Measurements from ENCODE around the gene VWC2L.

VWC2L gene

DNA sequence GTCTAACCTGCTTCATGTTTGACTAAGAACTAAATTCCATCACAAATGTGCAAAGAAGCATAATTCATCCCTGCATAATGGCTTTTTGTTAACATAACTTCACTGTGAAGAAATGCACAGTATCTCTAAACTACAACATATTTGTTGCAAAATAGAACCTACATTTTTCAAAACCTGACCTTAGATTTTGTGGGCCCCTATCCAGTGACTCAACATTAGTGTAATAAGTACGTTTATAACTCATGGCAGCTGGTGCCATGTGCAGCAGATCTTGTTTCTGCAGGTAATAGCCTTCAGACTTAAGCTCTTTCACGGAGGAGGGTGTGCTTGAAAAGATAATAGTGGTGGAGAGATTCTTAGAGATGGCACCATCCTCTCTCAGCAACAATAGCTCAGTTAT, 28.6 kb upstream of the VWC2L start:
- DNase-seq (ENCODE audit: insufficient read length, low spot score) = no peak
- no peak for FAIRE-seq
- TF ChIP-seq POU2F2 (IDR thresholded peaks at IDR 0.05; ENCODE audit: low read depth, low read length) (no peak), POLR2AphosphoS5 (IDR thresholded peaks at IDR 0.05; ENCODE audit: low read depth, low read length) (no peak), TAF1 (IDR thresholded peaks at IDR 0.05; ENCODE audit: low read depth, low read length) (no peak), PAX5 (IDR thresholded peaks at IDR 0.05; ENCODE audit: insufficient read depth, low read length, severe bottlenecking) (no peak), POLR2A (IDR thresholded peaks at IDR 0.05; ENCODE audit: low read depth, low read length) (no peak), SPI1 (IDR thresholded peaks at IDR 0.05; ENCODE audit: low read depth, low read length) (no peak)

DNA sequence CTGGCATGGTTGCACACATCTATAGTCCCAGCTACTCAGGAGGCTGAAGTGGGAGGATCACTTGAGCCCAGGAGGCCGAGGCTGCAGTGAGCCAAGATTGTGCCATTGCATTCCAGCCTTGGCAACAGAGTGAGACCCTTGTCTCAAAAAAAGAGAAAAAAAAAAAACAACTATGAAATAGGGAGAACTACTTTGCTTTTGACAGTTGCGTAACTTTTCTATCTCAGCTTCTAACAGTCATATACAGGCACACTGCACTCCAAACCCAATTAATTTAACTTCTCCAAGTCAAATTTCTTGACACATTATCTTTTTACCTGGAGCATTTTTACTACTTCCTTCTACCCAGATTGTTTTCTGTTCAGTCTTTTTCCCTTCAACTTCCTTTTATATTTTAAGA, 24.1 kb upstream of the VWC2L start:
- TF ChIP-seq POU2F2 (IDR thresholded peaks at IDR 0.05; ENCODE audit: low read depth, low read length) = no peak
- TF ChIP-seq SPI1 (IDR thresholded peaks at IDR 0.05; ENCODE audit: low read depth, low read length) = no peak
- no peak for TF ChIP-seq TAF1 (IDR thresholded peaks at IDR 0.05; ENCODE audit: low read depth, low read length)
- no peak for TF ChIP-seq POLR2A (IDR thresholded peaks at IDR 0.05; ENCODE audit: low read depth, low read length)
- no peak for TF ChIP-seq PAX5 (IDR thresholded peaks at IDR 0.05; ENCODE audit: insufficient read depth, low read length, severe bottlenecking)
- TF ChIP-seq POLR2AphosphoS5 (IDR thresholded peaks at IDR 0.05; ENCODE audit: low read depth, low read length) = no peak
- DNase-seq (ENCODE audit: insufficient read length, low spot score) = no peak
- FAIRE-seq = no peak

DNA sequence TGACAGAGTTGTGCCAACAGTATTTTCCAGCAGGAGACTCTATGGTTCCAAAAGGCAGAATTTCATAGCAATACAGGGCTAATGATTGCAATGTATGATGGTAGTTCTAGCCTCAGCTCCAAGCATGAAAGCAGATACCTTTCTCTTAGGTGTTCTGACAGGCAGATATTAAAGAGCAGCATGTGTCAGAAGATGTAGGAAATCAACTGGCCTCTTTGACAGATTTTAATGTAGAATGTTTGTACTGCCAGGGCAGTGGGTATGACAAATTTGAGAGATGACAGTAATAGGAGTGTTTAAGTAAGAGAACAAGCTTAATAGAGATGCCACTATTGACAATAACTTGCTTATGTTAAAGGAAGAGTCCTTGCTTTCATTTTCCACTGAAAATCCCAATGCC, 21.5 kb upstream of the VWC2L start:
- no peak for TF ChIP-seq POLR2A (IDR thresholded peaks at IDR 0.05; ENCODE audit: low read depth, low read length)
- TF ChIP-seq POLR2AphosphoS5 (IDR thresholded peaks at IDR 0.05; ENCODE audit: low read depth, low read length) = no peak
- no peak for TF ChIP-seq SPI1 (IDR thresholded peaks at IDR 0.05; ENCODE audit: low read depth, low read length)
- no peak for TF ChIP-seq TAF1 (IDR thresholded peaks at IDR 0.05; ENCODE audit: low read depth, low read length)
- no peak for TF ChIP-seq PAX5 (IDR thresholded peaks at IDR 0.05; ENCODE audit: insufficient read depth, low read length, severe bottlenecking)
- FAIRE-seq = no peak
- DNase-seq (ENCODE audit: insufficient read length, low spot score) = no peak

DNA sequence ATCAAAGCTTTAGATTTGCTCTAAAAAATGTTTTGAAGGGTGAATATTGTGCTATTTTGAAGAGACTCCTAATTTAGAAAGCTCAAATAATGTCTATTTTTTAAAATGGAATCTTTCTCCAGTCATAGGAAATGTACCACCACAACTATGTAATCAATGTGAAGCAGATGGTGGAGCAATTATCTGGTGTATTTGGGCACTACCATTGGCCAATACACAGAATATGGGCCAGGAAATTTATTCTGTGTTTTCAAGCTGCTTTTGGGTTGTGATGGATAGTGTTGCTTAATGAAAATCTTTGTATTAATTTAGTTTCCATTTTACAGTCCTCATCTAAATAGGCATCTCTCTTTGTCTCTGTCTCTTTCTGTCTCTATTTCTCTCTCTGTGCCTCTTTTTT, 17.1 kb upstream of the VWC2L start:
- DNase-seq (ENCODE audit: insufficient read length, low spot score) = no peak
- FAIRE-seq = no peak
- no peak for TF ChIP-seq POU2F2 (IDR thresholded peaks at IDR 0.05; ENCODE audit: low read depth, low read length)
- TF ChIP-seq POLR2A (IDR thresholded peaks at IDR 0.05; ENCODE audit: low read depth, low read length) = no peak
- no peak for TF ChIP-seq TAF1 (IDR thresholded peaks at IDR 0.05; ENCODE audit: low read depth, low read length)
- no peak for TF ChIP-seq SPI1 (IDR thresholded peaks at IDR 0.05; ENCODE audit: low read depth, low read length)
- TF ChIP-seq PAX5 (IDR thresholded peaks at IDR 0.05; ENCODE audit: insufficient read depth, low read length, severe bottlenecking) = no peak
- TF ChIP-seq POLR2AphosphoS5 (IDR thresholded peaks at IDR 0.05; ENCODE audit: low read depth, low read length) = no peak

DNA sequence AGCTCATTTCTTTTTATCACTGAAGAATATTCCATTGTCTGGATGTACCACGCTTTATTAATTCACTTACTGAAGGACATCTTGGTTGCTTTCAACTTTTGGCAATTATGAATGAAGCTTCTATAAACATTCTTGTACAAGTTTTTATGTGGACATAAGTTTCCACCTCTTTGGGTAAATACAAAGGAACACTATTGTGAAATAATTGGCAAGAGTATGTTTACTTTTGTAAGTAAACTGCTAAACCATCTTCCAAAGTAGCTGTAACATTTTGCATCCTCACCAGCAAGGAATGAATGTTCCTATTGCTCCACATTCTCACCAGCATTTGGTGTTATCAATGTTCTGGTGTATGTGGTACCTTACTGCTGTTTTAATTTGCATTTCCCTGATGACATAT, 15.8 kb upstream of the VWC2L start:
- FAIRE-seq = no peak
- TF ChIP-seq SPI1 (IDR thresholded peaks at IDR 0.05; ENCODE audit: low read depth, low read length) (no peak), TAF1 (IDR thresholded peaks at IDR 0.05; ENCODE audit: low read depth, low read length) (no peak), PAX5 (IDR thresholded peaks at IDR 0.05; ENCODE audit: insufficient read depth, low read length, severe bottlenecking) (no peak), POLR2A (IDR thresholded peaks at IDR 0.05; ENCODE audit: low read depth, low read length) (no peak), POU2F2 (IDR thresholded peaks at IDR 0.05; ENCODE audit: low read depth, low read length) (no peak), POLR2AphosphoS5 (IDR thresholded peaks at IDR 0.05; ENCODE audit: low read depth, low read length) (no peak)
- DNase-seq (ENCODE audit: insufficient read length, low spot score) = no peak

DNA sequence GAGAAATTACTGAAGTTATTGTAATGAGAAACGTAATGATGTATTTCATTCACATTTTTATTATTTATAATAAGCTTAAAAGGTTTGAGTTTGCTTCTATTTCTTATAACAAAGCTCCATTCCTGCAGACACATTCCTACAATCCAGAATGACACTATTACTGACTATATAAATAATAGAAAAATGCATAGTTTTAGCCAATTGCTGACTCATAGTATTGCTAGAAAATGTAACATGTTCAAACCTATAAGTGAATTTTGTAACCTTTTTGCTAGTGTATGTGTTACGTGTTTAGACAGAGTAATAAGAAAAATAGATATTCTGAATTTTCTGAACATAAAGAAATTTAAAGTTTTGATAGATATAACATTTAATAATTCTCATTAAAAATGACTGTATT, 9.3 kb upstream of the VWC2L start:
- TF ChIP-seq POU2F2 (IDR thresholded peaks at IDR 0.05; ENCODE audit: low read depth, low read length) (no peak), POLR2A (IDR thresholded peaks at IDR 0.05; ENCODE audit: low read depth, low read length) (no peak), TAF1 (IDR thresholded peaks at IDR 0.05; ENCODE audit: low read depth, low read length) (no peak), POLR2AphosphoS5 (IDR thresholded peaks at IDR 0.05; ENCODE audit: low read depth, low read length) (no peak), SPI1 (IDR thresholded peaks at IDR 0.05; ENCODE audit: low read depth, low read length) (no peak), PAX5 (IDR thresholded peaks at IDR 0.05; ENCODE audit: insufficient read depth, low read length, severe bottlenecking) (no peak)
- DNase-seq (ENCODE audit: insufficient read length, low spot score) (no peak), FAIRE-seq (no peak)

DNA sequence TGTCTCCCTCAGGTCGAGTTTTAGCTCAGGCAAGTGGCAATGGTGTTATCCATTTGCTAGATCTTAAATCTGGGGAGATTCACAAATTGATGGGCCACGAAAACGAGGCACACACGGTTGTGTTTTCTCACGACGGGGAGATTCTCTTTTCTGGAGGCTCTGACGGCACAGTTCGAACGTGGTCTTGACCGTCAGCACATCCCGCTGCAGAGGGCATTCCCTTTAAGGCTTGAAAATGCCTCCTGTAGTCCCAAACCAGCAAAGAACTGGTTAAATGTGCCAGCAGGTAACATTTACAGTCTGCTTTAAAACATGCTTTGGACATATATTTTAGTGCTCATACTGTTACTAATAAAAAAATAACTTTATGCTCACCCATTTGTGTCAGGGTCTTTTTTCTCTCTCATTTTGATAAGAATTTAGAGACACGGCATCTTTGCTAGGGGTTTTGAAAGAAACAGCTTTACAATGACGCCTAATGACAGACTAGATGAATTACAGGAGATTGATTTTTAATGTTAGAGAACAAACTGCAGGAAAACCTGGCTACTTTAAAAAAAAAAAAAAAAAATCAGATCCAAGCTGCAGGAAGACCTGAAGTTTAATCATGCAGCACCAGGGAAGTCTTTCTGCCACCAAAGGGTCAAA, 602 bp upstream of the VWC2L start:
- DNase-seq (ENCODE audit: insufficient read length, low spot score) (no peak), FAIRE-seq (no peak)
- no peak for TF ChIP-seq POLR2AphosphoS5 (IDR thresholded peaks at IDR 0.05; ENCODE audit: low read depth, low read length)
- TF ChIP-seq POU2F2 (IDR thresholded peaks at IDR 0.05; ENCODE audit: low read depth, low read length) = no peak
- no peak for TF ChIP-seq POLR2A (IDR thresholded peaks at IDR 0.05; ENCODE audit: low read depth, low read length)
- TF ChIP-seq SPI1 (IDR thresholded peaks at IDR 0.05; ENCODE audit: low read depth, low read length) = no peak
- TF ChIP-seq TAF1 (IDR thresholded peaks at IDR 0.05; ENCODE audit: low read depth, low read length) = no peak
- no peak for TF ChIP-seq PAX5 (IDR thresholded peaks at IDR 0.05; ENCODE audit: insufficient read depth, low read length, severe bottlenecking)

DNA sequence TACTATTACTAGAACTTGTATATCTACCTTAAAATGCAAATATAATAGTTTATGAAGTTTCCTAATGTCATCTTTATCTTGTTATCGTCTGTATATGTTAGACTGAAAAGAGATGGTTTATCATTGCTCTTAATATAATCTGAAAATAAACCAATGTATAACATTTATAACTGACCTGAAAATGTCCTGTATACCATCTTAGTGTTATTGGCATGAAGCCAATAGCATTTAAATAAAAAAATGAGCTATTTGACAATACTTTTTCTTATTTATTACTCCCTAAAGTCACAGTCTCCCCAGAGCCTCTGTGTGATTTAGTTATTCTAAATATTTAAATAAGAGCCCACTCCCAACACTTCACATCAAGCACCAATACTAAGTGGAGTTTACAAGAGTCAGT, 1.8 kb downstream of the VWC2L start:
- TF ChIP-seq POU2F2 (IDR thresholded peaks at IDR 0.05; ENCODE audit: low read depth, low read length) = no peak
- TF ChIP-seq PAX5 (IDR thresholded peaks at IDR 0.05; ENCODE audit: insufficient read depth, low read length, severe bottlenecking) = no peak
- DNase-seq (ENCODE audit: insufficient read length, low spot score) (no peak), FAIRE-seq (no peak)

DNA sequence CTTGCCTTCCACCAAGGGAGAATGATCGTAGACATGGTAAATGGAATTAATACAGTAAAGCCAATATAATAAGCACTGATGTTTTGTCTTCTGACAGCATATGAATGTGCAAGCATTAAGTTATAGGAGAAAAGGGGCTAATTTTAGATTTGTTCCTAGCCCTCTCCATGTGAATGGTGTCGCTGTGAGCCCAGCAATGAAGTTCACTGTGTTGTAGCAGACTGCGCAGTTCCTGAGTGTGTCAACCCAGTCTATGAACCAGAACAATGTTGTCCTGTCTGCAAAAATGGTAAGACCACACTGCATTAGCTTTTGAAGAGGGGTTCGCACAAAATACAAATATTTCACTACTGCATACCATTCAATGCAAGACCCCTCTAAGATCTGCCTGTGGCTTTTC, 25.6 kb downstream of the VWC2L start:
- DNase-seq (ENCODE audit: insufficient read length, low spot score) (no peak), FAIRE-seq (no peak)
- TF ChIP-seq PAX5 (IDR thresholded peaks at IDR 0.05; ENCODE audit: insufficient read depth, low read length, severe bottlenecking) (no peak), TAF1 (IDR thresholded peaks at IDR 0.05; ENCODE audit: low read depth, low read length) (no peak), POLR2AphosphoS5 (IDR thresholded peaks at IDR 0.05; ENCODE audit: low read depth, low read length) (no peak), SPI1 (IDR thresholded peaks at IDR 0.05; ENCODE audit: low read depth, low read length) (no peak), POU2F2 (IDR thresholded peaks at IDR 0.05; ENCODE audit: low read depth, low read length) (no peak), POLR2A (IDR thresholded peaks at IDR 0.05; ENCODE audit: low read depth, low read length) (no peak)
